ENCODE results near the gene TTC27.

DNA sequence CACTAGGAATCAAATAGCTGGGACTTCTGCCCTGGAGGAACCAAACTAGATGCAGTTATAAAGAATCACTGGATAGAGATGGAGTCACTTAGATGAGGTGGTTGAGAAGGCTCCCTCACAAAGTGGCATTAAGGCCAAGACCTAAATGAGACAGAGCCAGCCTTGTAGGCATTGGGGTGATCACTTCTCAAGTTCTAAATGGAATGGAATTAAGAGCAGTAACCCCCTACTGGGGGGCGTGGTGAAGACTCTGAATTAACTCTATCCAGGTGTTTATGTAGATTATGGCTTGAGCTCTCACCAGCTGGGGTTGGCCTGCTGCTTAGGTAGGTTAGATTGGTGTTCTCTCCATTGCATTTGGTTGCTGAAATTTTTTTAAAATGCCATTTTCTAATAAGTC, 71.3 kb downstream of the TTC27 start:
- TF ChIP-seq, protein P1, sequence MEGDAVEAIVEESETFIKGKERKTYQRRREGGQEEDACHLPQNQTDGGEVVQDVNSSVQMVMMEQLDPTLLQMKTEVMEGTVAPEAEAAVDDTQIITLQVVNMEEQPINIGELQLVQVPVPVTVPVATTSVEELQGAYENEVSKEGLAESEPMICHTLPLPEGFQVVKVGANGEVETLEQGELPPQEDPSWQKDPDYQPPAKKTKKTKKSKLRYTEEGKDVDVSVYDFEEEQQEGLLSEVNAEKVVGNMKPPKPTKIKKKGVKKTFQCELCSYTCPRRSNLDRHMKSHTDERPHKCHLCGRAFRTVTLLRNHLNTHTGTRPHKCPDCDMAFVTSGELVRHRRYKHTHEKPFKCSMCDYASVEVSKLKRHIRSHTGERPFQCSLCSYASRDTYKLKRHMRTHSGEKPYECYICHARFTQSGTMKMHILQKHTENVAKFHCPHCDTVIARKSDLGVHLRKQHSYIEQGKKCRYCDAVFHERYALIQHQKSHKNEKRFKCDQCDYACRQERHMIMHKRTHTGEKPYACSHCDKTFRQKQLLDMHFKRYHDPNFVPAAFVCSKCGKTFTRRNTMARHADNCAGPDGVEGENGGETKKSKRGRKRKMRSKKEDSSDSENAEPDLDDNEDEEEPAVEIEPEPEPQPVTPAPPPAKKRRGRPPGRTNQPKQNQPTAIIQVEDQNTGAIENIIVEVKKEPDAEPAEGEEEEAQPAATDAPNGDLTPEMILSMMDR (IDR thresholded peaks at IDR 0.05) = no peak
- no peak for TF ChIP-seq POLR2A (IDR thresholded peaks at IDR 0.05)

All from right lobe of liver (tissue), 4 donors.